Lower leg skin (tissue), 4 donors: ENCODE measurements around the gene INTS6. TPM values are rescaled to one million over a fixed set of nuclear protein-coding genes. Genes with fewer than 3 reads are reported as not detected.

ENCODE experiments used
- DNase-seq, 2 donors: peaks; one replicate each; pipeline ENCODE4 v3.0.0-alpha.2; 2019; ENCODE audit warnings: low spot score in 2 of 2
- H3K4me3 ChIP-seq: fragments of 200-600 bp; sonication (generic); 2 replicates; pipeline ENCODE4 v1.5.1; 2017; ENCODE audit warnings: mild to moderate bottlenecking, low read depth; ENCODE audit not compliant: poor library complexity, severe bottlenecking
- POLR2A ChIP-seq, 2 donors: fragments of 450-650 bp; IDR thresholded peaks; one replicate each; pipeline ENCODE4 v1.6.1; 2016 to 2017; ENCODE audit warnings: antibody characterized with exemption in 2 of 2, mild to moderate bottlenecking in 1 of 2, moderate library complexity in 1 of 2
- WGBS, 2 donors: methylation state at CpG; one replicate each; pipeline ENCODE4 v1.1.5; 2018; 5-methylcytosine and 5-hydroxymethylcytosine counted together
- intact Hi-C: fragments of 100-400 bp; cut with DNase I; formaldehyde crosslinking; loops from one replicate; pipeline ENCODE4 v1.15.0; 2023; ENCODE audit warnings: low total_unique reads
- total RNA-seq, 4 donors: library from RNA; depleted of rRNA; stranded (reverse); fragments of >200 nt; gene quantifications; one replicate each; pipeline ENCODE4 v1.1.0, GENCODE V29; 2016
- TF ChIP-seq, protein P1 (sequence below), 3 donors: fragments of 450-650 bp; IDR thresholded peaks; one replicate each; pipeline ENCODE4 v1.5.1; 2016; ENCODE audit warnings: antibody characterized with exemption in 3 of 3, mild to moderate bottlenecking in 3 of 3, moderate library complexity in 2 of 3

INTS6 gene
- total RNA-seq, 4 donors from 2014 or later, result 35.2 to 48.6 (median 41.3) TPM

DNA sequence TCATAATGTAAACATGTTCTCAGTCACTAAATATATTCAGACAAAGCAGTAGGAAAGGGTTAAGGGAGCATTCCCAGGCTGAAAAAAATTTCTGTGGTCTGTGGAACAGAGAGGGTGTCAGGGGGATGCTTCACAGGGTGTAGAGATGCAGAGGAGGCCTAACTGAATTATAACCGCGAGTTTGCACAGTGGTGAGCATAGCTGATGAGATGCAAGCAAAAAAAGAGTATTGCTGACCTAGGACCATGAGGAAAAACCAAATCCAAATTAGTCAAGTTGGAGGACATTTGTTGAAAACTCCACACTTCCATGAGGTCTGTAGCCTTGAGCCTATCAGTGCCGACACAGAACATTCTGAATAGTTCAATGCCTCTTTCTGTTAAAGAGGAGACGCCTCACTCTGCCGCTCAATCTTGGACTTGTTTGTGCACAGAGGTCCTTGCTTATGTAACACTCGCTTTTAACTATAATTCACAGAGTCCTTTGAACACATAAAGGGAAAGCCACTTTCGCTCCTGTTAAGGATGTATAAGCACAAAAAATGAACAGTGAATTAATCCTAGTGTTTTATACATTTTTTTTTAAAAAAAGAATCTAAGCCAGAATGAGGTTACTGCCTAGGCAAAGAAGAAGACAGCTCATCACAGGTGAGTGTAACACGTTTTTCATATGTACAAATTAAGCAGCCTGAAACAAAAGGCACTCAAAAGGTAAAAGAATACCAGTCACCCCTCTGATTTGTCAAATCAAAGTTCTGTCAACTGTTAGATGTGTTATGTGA, 25.8 kb upstream of the INTS6 start:
- no peak for DNase-seq
- WGBS, 2 donors, result 75 to 78% methylated on average over 8 of the region's 8 CpGs
- no peak overlapping the region for H3K4me3 ChIP-seq
- intact Hi-C loops, result no loop called here
- no peak for TF ChIP-seq POLR2A (IDR thresholded peaks at IDR 0.05)
- TF ChIP-seq, protein P1, sequence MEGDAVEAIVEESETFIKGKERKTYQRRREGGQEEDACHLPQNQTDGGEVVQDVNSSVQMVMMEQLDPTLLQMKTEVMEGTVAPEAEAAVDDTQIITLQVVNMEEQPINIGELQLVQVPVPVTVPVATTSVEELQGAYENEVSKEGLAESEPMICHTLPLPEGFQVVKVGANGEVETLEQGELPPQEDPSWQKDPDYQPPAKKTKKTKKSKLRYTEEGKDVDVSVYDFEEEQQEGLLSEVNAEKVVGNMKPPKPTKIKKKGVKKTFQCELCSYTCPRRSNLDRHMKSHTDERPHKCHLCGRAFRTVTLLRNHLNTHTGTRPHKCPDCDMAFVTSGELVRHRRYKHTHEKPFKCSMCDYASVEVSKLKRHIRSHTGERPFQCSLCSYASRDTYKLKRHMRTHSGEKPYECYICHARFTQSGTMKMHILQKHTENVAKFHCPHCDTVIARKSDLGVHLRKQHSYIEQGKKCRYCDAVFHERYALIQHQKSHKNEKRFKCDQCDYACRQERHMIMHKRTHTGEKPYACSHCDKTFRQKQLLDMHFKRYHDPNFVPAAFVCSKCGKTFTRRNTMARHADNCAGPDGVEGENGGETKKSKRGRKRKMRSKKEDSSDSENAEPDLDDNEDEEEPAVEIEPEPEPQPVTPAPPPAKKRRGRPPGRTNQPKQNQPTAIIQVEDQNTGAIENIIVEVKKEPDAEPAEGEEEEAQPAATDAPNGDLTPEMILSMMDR (IDR thresholded peaks at IDR 0.05), result no peak

DNA sequence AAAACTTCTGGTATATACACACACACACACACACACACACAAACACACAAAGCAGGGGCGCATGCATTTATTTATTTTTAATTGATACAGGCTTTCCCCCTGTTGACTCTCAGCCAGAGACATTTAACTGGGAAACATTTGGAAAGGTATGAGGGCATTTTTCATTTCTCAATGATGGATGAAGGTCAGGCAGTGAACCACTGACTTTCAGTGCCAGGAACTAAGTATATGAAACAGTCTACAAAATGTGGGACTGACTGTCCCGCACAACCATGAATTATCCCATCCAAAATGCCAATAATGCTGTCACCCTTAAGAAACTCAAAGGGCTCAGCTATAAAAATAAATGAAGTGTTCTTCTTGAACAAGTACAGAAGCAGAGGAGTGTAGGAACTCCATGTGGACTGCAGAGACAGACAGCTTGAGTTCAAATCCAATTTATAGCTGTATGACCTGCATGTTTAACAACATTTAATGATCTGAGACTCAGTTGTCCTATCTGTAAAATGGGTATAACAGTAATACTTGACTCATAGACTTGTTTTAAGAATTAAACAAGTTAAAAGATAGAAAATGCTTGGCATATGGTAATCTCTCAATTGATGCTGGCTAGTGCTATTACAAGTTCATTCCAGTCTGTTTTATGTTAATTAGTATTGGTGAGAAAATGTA, 25.0 kb upstream of the INTS6 start:
- no peak for DNase-seq
- H3K4me3 ChIP-seq, result no peak overlapping the region
- WGBS, 2 donors, result 81 to 92% methylated on average over 2 of the region's 2 CpGs
- intact Hi-C loops, result no loop called here
- no peak for TF ChIP-seq POLR2A (IDR thresholded peaks at IDR 0.05)
- TF ChIP-seq, protein P1 (IDR thresholded peaks at IDR 0.05), result no peak

DNA sequence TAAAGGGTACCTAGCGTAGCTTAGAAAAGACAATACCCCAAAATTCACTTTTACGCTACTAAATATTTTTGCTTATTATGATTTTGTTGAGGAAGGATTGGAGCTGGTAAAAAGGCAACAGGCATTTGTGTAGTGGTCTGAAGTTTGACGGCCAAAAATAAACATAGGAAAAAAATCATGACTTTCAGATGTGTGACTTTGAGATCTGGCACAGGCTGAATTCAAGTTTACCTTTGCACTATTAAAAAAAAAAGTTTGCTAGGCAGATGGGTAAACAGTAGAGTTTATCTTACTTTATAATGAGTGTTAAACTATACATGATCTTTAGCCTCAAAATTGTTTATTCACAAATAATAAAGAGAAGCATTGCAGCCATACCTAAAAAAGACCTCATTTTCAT, 24.3 kb upstream of the INTS6 start:
- no peak for DNase-seq
- no peak for TF ChIP-seq POLR2A (IDR thresholded peaks at IDR 0.05)
- TF ChIP-seq, protein P1 (IDR thresholded peaks at IDR 0.05), result no peak
- 86 to 89% methylated on average over 3 of the region's 3 CpGs for WGBS, 2 donors
- H3K4me3 ChIP-seq, result no peak overlapping the region
- intact Hi-C loops, result no loop called here

DNA sequence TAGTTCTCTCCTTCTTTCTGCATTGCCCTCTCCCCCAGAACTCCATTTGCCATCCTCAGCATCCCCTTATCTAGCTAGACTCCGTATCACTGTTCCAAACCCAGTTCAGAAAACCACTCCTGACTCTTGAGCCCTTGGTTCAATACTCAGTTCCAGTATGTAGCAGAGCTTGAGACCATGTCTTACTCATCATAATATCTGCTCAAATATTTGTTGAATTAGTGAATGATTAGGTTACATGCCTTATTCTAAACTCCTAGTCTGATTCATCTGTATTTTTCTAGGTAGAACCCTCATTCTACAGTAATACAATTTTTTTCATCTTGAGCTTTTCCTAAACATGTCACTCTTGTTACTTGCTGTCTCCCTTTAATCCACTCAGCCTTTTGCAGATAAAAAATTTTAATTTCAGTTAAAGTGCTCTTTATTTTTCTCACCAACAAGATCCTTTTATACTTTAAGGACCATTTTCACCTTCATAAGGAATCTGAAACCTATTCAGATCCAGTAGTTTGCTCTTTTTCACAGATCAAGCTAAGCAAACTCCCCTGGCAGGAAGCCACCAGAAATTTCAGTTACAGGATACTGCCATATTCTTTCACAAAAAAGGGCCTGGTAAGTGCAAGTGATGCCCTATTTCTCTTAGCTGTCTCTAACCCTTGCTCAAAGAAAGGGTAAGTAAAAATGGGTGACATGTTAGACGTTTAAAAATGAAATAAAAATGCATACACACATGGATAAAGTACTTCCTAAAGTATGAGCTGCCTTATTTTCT, 23.1 kb upstream of the INTS6 start:
- 74 to 83% methylated on average over 2 of the region's 2 CpGs for WGBS, 2 donors
- DNase-seq, result no peak
- intact Hi-C loops, result no loop called here

DNA sequence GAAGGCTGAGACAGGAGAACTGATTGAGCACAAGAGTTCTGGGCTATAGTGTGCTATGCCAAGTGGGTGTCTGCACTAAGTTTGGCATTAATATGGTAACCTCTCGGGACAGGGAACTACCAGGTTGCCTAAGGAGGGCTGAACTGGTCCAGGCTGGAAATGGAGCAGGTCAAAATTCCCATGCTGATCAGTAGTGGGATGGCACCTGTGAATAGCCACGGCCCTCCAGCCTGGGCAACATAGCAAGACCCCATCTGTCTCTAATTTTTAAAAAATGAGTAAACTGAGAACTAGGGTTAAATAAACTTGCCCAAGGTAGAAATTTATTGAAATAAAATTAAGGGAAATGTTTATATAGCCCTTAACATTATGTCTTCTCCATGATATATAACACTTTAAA, 17.0 kb upstream of the INTS6 start:
- TF ChIP-seq POLR2A (IDR thresholded peaks at IDR 0.05), result no peak
- TF ChIP-seq, protein P1 (IDR thresholded peaks at IDR 0.05), result no peak
- intact Hi-C loops, result no loop called here
- 88 to 91% methylated on average over 2 of the region's 2 CpGs for WGBS, 2 donors
- no peak overlapping the region for H3K4me3 ChIP-seq
- DNase-seq, result no peak

More for the DNA sequence above, 23.1 kb upstream of the INTS6 start:
- no peak overlapping the region for H3K4me3 ChIP-seq
- TF ChIP-seq, protein P1 (IDR thresholded peaks at IDR 0.05), result no peak
